Aorta (tissue), 5 donors: ENCODE measurements around the gene BCL2L13. TPM values are rescaled to one million over a fixed set of nuclear protein-coding genes. Genes with fewer than 3 reads are reported as not detected.
"Not testable (repeated sequence)": the region's sequence is repeated elsewhere in the genome, so short reads cannot be mapped to it uniquely, and the experiment has no call there.

ENCODE experiments used
- ATAC-seq: fragments of 200-7000 bp; cut with Tn5 transposase; one replicate; pipeline ENCODE4 v1.9.1; 2022; ENCODE audit warnings: moderate library complexity; ENCODE audit not compliant: low FRiP score
- DNase-seq, 2 donors: peaks; one replicate each; pipeline ENCODE4 v3.0.0-alpha.2; 2020
- H3K27ac ChIP-seq, 2 donors: one replicate each; pipeline ENCODE4 v1.5.1; 2013; ENCODE audit warnings: low read length in 2 of 2, mild to moderate bottlenecking in 2 of 2, moderate library complexity in 2 of 2, control low read depth in 1 of 2, inconsistent platforms in 1 of 2, low read depth in 1 of 2
- H3K27me3 ChIP-seq, 2 donors: one replicate each; pipeline ENCODE4 v1.6.1; 2013; ENCODE audit warnings: control low read depth in 1 of 2, low read length in 1 of 2, mild to moderate bottlenecking in 1 of 2, moderate library complexity in 1 of 2; ENCODE audit not compliant: insufficient read depth in 2 of 2, control insufficient read depth in 1 of 2
- H3K36me3 ChIP-seq, 2 donors: one replicate each; pipeline ENCODE4 v1.6.1; 2013; ENCODE audit warnings: control low read depth in 1 of 2, low read length in 1 of 2, mild to moderate bottlenecking in 1 of 2; ENCODE audit not compliant: insufficient read depth in 2 of 2, control insufficient read depth in 1 of 2
- H3K4me1 ChIP-seq, 2 donors: one replicate each; pipeline ENCODE4 v1.6.1; 2013; ENCODE audit warnings: low read length in 2 of 2, control low read depth in 1 of 2, mild to moderate bottlenecking in 1 of 2, moderate library complexity in 1 of 2; ENCODE audit not compliant: insufficient read depth in 2 of 2, control insufficient read depth in 1 of 2
- H3K4me3 ChIP-seq, 2 donors: one replicate each; pipeline ENCODE4 v1.5.1; 2013; ENCODE audit warnings: low read length in 2 of 2, control low read depth in 1 of 2, mild to moderate bottlenecking in 1 of 2
- H3K9me3 ChIP-seq: one replicate; pipeline ENCODE4 v1.6.1; 2013; ENCODE audit warnings: mild to moderate bottlenecking, low read length; ENCODE audit not compliant: control insufficient read depth
- WGBS, 2 donors: extraction: QIAGEN DNeasy Blood & Tissue Kit; methylation state at CpG; one replicate each; pipeline ENCODE4 v1.1.7; 2013; 5-methylcytosine and 5-hydroxymethylcytosine counted together
- intact Hi-C, 2 donors: fragments of 100-400 bp; cut with DNase I; formaldehyde crosslinking; loops; one replicate each; pipeline versions ENCODE4 v1.14.2 to v1.15.0; 2022
- polyA plus RNA-seq, 2 donors: library from polyadenylated mRNA; stranded (reverse); fragments of 200-250 nt; gene quantifications; one replicate each; pipeline ENCODE4 v1.2.3, GENCODE V29; 2013
- total RNA-seq, 2 donors: library from RNA; stranded (reverse); fragmentation: NEBNext Ultra II Directional; extraction: Animal tissue kit (Norgen Biotek cat#: 25700); gene quantifications; one replicate each; pipeline ENCODE4 v1.2.1, GENCODE V29; 2021
- donor health status: healthy with polysubstance abuse.
- donor health status: Bipolar disorder and iron deficiency.
- donor health status: DM: no; HTN: no; CAD: no.
- donor health status: DM: no; HTN: no; CAD: no.
- donor health status: DM: yes; HTN: yes; CAD: no.

Gene BCL2L13
- total and polyA plus RNA-seq, 4 donors: 22.8 to 39.9 (median 28.0) TPM

DNA sequence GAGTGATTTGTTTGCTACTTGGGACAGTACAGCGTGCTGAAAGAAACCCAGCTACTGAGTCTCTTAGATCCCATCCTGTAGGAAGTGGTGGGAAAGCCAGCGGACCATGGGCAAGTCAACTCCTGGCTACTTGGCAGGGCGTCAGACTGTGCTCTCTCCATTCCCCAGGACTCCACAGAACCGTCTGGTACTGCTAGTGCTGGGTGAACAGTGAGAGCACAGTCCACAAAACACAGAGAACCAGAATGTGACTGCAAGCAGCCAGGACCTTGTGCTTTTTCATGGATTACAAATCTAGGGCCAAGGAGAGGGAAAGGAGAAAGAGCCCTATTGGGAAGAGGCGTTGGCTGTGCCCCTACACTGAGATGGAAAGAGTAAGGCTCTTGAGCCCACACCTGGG lies 125.5 kb downstream of the BCL2L13 start:
- Histone ChIP-seq H3K27me3 (no peaks in the 10 kb centered on the region), H3K4me3 (no peak overlapping the region), H3K27ac (no peak overlapping the region), H3K9me3 (no peaks in the 10 kb centered on the region), H3K36me3 (no peaks in the 10 kb centered on the region), H3K4me1 (peaks cover 0 to 2% of the 10 kb centered on the region in 2 donors)
- DNase-seq (no peak), ATAC-seq (no peak)
- intact Hi-C loops: no loop called here
- WGBS, 2 donors: 74 to 77% methylated on average over 5 of the region's 5 CpGs

DNA sequence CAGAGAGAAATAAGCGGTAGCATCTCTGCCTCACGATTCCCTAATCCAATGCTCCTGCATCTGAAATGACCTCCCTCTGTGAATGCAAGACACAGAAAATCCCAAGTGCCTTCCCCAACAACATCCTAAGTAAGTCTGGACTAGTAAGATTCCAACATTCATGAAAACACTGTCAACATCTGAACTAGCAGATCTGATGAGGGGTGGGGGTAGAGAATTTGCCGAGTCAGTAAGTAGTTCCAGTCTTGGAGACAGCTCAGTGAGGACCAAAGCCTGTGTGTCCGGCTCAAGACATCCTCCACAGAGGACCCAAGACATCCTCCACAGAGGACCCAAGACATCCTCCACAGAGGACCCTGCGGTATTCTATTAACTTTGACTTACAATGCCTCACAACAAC lies 126.3 kb downstream of the BCL2L13 start:
- ATAC-seq, H3K27ac ChIP-seq, H3K4me1 ChIP-seq, H3K4me3 ChIP-seq, H3K27me3 ChIP-seq, DNase-seq, intact Hi-C loops, H3K9me3 ChIP-seq, H3K36me3 ChIP-seq: not testable (repeated sequence)
- WGBS, 2 donors: 89 to 91% methylated on average over 5 of the region's 5 CpGs

DNA sequence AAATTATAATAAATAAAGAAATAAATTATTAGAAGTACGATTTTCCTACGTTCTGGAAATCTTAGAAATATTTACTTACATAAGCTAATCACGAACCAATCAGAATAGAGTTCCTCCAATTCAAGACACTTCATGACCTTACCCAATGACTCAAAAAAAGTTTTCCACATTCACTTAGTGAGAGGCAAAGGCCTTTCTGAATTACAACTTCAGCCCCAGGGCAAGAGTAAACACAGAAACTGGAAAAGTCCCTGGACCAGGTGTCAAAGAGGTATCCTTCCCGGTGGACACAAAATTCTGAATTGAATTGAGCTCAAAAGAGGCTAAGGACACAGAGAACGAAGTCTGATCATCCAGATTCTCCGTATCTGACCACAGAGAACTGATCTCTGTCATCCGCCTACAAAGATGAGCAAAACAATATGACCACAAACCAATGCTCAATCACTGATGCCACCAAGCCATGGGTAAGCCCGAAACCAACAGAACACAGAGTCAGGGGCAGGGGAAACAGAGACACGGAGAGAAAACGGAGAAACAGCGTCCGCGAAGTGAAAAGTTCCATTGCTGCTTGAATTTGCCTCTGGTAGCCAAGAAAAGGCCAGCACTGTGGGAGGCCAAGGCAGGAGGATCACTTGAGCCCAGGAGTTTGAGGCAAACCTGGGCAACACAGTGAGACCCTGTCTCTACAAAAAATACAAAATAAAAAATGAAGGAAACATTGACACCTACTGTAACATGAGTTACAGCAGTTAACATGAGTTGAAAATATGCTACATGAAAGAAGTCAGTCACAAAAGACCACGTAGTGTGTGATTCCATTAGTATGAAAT lies 128.9 kb downstream of the BCL2L13 start:
- WGBS, 2 donors: 92 to 95% methylated on average over 14 of the region's 14 CpGs
- ATAC-seq (no peak), DNase-seq (no peak)
- no peaks in the 10 kb centered on the region for H3K9me3 ChIP-seq
- H3K27ac ChIP-seq: no peak overlapping the region
- H3K36me3 ChIP-seq: no peaks in the 10 kb centered on the region
- H3K4me3 ChIP-seq: no peak overlapping the region
- intact Hi-C loops: no loop called here
- H3K4me1 ChIP-seq: no peaks in the 10 kb centered on the region
- H3K27me3 ChIP-seq: no peaks in the 10 kb centered on the region

DNA sequence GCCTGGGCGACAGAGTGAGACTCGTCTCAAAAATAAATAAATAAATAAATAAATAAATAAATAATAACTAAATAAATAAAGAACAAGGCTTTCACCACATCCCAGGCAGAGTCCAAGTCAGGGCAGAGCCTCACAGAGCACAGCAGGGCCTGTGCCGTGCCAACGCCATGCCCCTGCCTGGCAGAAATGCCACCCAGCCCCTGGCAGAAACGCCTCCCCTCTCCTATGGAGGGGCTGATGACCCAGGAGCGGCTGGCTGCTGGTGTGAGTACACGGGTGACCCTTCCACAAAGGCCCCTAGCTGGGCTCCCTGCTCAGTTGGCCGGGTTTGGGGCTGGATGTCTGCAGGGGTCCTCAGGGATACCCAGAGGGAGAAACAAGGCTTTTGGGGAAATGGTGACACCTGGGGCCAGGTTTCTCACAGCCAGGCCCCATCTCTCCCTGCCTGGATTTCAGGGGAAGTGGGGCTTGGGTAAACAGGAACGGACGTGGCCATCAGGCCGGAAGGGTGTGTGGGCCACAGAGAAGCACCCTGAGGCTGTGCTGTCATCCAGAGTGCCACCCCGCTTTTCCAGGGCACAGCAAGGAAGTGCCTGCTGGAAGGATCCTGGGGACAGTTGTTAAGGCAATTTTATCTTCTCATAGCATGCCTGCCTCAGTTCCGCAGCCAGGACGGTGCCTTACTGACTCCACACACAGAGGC lies 130.6 kb downstream of the BCL2L13 start:
- no peaks in the 10 kb centered on the region for H3K36me3 ChIP-seq
- no peaks in the 10 kb centered on the region for H3K4me1 ChIP-seq
- intact Hi-C loops: no loop called here
- H3K27me3 ChIP-seq: no peaks in the 10 kb centered on the region
- DNase-seq (no peak), ATAC-seq (no peak)
- 88 to 91% methylated on average over 14 of the region's 14 CpGs for WGBS, 2 donors
- H3K9me3 ChIP-seq: no peaks in the 10 kb centered on the region
- H3K27ac ChIP-seq: no peak overlapping the region
- no peak overlapping the region for H3K4me3 ChIP-seq

DNA sequence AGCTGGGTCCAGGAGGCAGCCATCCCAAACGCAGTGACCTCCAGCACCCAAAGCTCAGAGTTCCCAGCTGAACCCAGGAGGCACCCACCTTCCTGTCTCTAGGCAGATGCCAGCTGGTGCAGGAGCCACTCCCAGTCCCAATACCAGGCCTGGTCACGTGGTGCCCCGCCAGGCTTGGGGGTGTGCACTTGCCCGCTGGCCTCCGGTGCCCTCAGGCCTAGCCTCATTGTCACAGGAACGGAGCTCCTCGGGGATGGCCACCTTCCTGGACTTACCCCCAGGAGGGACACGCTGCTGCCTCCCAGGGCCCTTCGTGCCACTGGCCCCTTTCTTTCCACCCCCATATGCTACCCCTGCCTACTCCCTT lies 131.1 kb downstream of the BCL2L13 start:
- no peak overlapping the region for H3K4me3 ChIP-seq
- H3K27me3 ChIP-seq: no peaks in the 10 kb centered on the region
- no peaks in the 10 kb centered on the region for H3K4me1 ChIP-seq
- ATAC-seq (no peak), DNase-seq (peak in 1 of 2 donors; percentile 63)
- H3K27ac ChIP-seq: no peak overlapping the region
- 93 to 95% methylated on average over 8 to 9 of the region's 9 CpGs for WGBS, 2 donors
- no peaks in the 10 kb centered on the region for H3K9me3 ChIP-seq
- H3K36me3 ChIP-seq: no peaks in the 10 kb centered on the region
- intact Hi-C loops: no loop called here

DNA sequence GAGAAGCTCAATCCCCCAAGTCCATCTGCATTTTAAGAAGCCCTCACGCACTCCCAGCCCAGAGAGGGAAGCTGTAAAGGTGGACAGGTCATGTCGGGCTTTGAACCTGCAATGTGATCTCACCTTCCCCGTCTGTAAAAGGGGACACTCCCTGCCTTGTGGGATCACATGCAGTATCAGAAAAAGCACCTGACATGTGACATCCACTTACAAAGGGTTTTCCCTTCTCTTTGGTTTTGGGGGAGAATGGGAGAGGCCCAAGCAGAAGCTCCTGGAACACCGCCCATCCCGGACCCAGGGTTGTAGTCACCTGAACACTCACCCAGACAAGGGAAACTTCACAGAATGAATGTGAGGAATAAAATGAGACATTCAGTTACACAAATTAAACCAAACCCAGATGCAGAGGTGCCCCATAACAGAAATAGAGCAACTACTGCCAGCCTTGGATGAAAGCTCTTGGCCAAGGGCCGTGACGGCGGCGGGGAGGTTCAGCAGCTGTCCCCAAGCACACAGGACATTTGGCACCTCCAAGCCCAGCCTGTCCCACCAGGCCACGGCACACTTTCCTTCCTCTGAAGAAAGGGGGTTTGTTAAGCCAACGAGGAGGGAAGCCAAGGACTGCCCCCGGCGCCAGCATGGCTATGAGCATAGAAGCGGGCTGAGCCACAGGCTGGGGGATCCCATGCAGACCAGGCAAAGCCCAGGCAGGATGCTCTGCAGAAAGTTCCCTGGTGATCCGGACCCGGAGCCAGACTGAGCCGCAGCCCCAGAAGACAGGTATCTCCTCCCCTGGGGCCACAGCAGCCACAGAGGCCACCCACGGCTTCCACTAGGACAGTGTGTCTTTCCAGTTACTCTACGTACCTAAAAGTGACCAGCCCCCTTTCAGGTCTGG lies 131.9 kb downstream of the BCL2L13 start:
- ATAC-seq (no peak), DNase-seq (peak in 1 of 2 donors; percentile 67)
- H3K27ac ChIP-seq: no peak overlapping the region
- H3K4me3 ChIP-seq: no peak overlapping the region
- no peaks in the 10 kb centered on the region for H3K4me1 ChIP-seq
- H3K36me3 ChIP-seq: no peaks in the 10 kb centered on the region
- intact Hi-C loops: no loop called here
- H3K9me3 ChIP-seq: no peaks in the 10 kb centered on the region
- no peaks in the 10 kb centered on the region for H3K27me3 ChIP-seq
- 91 to 94% methylated on average over 19 of the region's 19 CpGs for WGBS, 2 donors

DNA sequence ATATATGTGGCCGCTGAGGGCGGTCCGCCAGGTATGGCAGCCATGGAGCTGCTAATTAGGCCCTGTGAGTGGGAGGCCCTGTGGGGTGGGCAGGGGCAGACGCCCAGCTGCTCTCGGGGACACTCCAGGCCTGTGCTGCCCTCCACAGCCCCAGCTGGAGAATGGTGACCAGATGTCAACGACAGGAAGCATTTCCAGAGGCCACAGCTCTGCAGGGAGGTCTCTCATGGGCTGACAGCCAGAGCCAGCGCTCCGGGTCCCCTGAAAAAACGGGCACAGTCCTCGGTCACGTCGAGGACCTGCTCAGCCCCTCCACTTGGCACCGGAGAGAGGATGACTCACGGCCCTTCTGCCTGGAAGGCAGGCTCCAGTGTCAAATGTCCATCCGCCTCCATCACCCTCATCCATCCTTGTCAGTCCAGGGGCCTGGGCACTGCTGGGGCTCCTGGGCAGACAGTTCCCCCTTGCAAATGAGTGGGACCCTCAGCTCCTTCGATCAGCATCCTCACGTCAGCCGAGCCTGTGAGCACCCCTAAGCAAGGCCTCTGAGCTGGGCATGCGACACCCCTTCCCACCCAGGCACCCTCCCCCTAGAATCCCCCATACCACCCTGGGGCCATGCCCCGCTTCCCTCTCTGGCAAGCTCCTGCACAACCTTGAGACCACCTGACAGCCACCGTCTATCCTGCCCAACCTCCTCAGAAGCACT lies 133.8 kb downstream of the BCL2L13 start:
- no peak for ATAC-seq
- Histone ChIP-seq H3K4me3 (no peak overlapping the region), H3K36me3 (no peaks in the 10 kb centered on the region), H3K27me3 (no peaks in the 10 kb centered on the region), H3K4me1 (no peaks in the 10 kb centered on the region), H3K9me3 (no peaks in the 10 kb centered on the region), H3K27ac (no peak overlapping the region)
- DNase-seq: no peak
- intact Hi-C loops: no loop called here
- WGBS, 2 donors: 81 to 83% methylated on average over 19 to 21 of the region's 21 CpGs

DNA sequence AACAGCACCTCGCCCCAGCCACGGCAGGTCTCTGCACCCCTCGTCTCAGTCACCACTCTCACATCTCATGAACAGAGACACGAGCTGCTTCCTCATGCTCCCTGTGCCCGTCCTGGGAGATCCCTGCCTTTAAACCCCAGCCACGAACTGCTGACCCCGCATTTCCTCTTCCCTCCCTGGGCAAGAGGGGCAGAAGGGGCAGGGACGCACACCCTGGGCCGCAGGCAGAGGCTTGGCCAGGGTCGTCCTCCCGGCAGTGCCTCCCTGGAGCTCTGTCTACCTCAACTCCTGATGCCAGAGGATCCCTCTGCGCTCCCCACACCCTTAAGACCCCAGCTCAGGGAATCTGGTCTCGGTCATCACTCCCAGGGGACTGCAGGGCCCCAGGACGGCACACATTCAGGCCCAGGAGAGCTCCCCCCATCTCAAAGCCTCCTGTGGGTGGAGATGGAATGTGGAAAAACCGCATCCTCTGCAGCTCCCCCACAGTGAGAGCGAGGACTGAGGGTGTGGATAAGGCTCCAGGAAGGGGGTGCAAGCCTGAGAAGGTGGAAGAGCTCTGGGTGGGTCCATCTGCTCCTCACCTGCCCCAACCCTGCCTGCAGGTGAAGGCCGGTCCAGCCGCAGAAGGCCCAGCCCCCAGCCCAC lies 134.5 kb downstream of the BCL2L13 start:
- whole genome bisulfite sequencing, 2 donors: 82 to 86% methylated on average over 18 of the region's 18 CpGs

More for the DNA sequence above, 134.5 kb downstream of the BCL2L13 start:
- intact Hi-C loops: no loop called here
- no peaks in the 10 kb centered on the region for H3K27me3 ChIP-seq
- H3K36me3 ChIP-seq: no peaks in the 10 kb centered on the region
- H3K4me3 ChIP-seq: no peak overlapping the region
- DNase-seq (peak in 1 of 2 donors; percentile 70), ATAC-seq (no peak)
- H3K27ac ChIP-seq: no peak overlapping the region
- no peaks in the 10 kb centered on the region for H3K4me1 ChIP-seq
- H3K9me3 ChIP-seq: no peaks in the 10 kb centered on the region
